ENCODE results near the gene MRPS9.

DNA sequence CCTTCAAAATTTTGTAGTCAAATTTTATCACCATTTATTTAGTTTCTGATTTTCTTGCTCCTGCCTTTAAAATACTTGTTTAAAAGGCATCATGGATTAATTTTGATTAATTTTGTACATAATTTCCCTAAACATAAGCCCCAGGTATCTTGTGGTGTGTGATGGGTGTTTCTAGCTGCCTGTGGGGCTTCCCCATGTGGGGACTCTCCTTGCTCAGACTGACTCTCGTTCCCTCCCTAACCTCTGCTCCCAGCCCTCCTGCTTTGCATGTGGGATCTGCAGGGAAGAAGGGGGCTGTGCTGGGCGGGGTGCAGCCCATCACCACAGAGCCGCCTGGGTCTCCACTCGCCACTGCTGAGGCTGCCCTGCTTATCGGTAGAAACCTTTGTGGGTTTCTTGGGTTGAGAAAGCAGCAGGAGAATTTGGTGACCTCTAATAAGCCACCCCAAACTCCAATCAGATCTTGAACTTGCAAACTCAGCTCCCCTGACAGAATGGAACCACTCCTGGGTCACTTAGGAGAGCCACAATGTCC is 72.5 kb downstream of the MRPS9 start:
- TF ChIP-seq, protein P1, sequence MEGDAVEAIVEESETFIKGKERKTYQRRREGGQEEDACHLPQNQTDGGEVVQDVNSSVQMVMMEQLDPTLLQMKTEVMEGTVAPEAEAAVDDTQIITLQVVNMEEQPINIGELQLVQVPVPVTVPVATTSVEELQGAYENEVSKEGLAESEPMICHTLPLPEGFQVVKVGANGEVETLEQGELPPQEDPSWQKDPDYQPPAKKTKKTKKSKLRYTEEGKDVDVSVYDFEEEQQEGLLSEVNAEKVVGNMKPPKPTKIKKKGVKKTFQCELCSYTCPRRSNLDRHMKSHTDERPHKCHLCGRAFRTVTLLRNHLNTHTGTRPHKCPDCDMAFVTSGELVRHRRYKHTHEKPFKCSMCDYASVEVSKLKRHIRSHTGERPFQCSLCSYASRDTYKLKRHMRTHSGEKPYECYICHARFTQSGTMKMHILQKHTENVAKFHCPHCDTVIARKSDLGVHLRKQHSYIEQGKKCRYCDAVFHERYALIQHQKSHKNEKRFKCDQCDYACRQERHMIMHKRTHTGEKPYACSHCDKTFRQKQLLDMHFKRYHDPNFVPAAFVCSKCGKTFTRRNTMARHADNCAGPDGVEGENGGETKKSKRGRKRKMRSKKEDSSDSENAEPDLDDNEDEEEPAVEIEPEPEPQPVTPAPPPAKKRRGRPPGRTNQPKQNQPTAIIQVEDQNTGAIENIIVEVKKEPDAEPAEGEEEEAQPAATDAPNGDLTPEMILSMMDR (conservative IDR thresholded peaks at IDR 0.05; ENCODE audit: low read depth in 2 of 2): no peak
- TF ChIP-seq EZH2phosphoT487 (IDR thresholded peaks at IDR 0.05; ENCODE audit: unreplicated experiment): no peak
- no peak for TF ChIP-seq REST (IDR thresholded peaks at IDR 0.05; ENCODE audit: unreplicated experiment)
- TF ChIP-seq EZH2 (IDR thresholded peaks at IDR 0.05; ENCODE audit: low read depth, unreplicated experiment): no peak
- TF ChIP-seq POLR2AphosphoS5 (IDR thresholded peaks at IDR 0.05; ENCODE audit: low read depth): no peak
- TF ChIP-seq JUNB (IDR thresholded peaks at IDR 0.05; ENCODE audit: unreplicated experiment): no peak

All from GM23338 (cell line).